SH-SY5Y (cell line): Measurements from ENCODE around the gene EXOC8.

ENCODE experiments used
- GATA2 ChIP-seq: IDR thresholded peaks from 2 replicates; pipeline ENCODE4 v1.6.1; 2011; ENCODE audit warnings: mild to moderate bottlenecking, low read depth, low read length
- GATA3 ChIP-seq: IDR thresholded peaks from 2 replicates; pipeline ENCODE4 v1.6.1; 2011; ENCODE audit warnings: low read depth, mild to moderate bottlenecking, low read length, moderate library complexity

The EXOC8 gene, protein sequence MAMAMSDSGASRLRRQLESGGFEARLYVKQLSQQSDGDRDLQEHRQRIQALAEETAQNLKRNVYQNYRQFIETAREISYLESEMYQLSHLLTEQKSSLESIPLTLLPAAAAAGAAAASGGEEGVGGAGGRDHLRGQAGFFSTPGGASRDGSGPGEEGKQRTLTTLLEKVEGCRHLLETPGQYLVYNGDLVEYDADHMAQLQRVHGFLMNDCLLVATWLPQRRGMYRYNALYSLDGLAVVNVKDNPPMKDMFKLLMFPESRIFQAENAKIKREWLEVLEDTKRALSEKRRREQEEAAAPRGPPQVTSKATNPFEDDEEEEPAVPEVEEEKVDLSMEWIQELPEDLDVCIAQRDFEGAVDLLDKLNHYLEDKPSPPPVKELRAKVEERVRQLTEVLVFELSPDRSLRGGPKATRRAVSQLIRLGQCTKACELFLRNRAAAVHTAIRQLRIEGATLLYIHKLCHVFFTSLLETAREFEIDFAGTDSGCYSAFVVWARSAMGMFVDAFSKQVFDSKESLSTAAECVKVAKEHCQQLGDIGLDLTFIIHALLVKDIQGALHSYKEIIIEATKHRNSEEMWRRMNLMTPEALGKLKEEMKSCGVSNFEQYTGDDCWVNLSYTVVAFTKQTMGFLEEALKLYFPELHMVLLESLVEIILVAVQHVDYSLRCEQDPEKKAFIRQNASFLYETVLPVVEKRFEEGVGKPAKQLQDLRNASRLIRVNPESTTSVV

DNA sequence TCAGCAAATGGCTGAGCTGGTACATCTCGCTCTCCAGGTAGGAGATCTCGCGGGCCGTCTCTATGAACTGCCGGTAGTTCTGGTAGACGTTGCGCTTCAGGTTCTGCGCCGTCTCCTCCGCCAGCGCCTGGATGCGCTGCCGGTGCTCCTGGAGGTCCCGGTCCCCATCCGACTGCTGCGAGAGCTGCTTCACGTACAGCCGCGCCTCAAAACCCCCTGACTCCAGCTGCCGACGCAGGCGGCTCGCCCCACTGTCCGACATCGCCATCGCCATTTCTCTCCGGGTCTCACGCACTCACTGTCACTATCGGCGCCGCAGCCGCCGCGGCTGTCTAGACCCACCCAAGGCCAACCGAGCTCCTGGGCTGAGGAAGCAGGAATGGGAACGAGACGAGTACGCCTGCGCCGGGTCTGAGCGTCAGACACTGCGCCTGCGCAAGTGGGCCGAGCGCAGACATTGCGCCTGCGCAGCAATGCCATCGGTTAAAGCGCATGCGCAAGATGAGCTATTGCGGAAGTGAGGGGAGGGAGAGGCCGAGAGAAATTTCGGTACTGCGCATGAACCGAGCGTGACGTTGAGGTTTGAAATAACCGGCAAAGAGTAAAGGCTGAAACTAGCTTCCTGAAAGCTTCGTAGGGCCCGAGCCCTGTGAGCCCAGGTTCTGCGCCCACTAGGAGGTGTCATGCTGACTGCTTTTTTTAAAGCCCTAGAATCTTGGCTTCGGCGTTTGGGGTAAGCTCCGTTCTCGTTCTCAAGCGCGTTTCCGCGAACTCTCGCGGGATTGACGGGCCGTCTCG, at the start of gene EXOC8:
Gene EXOC8, minus strand, starts transcription at position 381 of the 798 bp plus-strand sequence. Its CDS starts 107 bp downstream, at position 274.
- TF ChIP-seq GATA2 (no peak; the same call in 1 of the 2 replicates), GATA3 (no peak)

DNA sequence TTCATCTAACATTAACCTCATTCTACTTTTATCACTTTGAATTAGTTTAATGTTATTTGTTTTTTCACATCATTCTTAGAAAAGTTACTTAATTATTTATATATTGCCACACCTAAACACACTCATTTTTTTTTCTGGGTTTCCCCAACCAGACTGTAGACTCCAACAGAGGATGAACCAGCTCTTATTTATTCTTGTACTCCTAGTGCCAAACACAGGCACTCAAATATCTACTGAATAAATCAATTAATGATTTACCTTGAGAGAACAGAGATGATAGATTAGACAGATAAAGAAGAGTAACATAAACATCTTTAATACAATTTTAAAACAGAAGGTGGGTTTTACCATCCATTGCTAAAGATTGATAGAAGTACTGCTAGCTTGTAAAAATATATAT, 48.8 kb upstream of the EXOC8 start:
- TF ChIP-seq GATA2: no peak
- no peak for TF ChIP-seq GATA3

DNA sequence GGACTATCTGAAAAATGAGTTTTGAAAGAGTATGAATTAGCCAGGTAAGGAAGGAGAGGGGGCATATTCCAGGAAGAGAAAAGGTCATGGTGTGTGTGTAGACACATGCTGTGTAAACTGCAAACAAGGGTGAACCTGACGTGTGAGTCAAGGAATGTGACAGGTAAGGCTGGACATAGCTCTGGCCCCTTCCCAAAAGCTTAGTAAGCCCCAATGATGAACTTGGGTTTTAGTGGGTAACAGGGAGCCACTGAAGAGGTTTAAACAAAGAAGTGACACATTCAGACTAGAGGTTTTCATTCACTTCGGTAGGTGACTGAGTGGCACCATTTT, 47.7 kb upstream of the EXOC8 start:
- TF ChIP-seq GATA2 (no peak), GATA3 (no peak)

DNA sequence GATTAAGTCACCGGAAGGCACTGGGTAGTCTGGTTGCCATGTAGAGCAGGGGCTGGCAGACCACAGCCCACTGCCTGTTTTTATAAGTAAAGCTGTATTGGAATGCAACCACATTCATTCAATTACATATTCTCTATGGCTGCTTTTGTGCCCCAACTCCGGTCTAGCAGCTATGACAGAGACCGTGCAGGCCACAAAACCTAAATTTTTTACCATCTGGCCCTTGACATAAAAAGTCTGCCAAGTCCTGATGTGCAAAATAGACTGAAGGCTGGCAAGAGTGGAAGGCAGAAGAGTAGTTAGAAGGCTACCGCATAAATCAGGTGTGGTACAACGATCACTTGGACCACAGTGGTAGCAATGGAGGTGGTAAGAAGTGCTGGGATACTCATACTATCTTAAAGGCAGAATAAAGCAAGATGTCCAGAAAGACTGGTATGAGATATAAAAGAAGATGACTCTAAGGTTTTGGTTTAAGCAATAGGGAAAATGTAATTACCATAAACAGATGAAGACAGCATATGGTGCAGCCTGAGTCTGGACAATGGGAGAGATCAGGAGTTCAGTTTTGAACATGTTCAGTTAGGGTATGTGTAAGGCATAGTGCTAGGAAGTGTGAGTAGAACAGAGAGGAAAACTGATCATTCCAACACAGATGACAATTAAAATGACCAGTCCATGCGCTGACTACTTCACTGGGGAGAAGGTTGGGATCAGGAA, 47.2 kb upstream of the EXOC8 start:
- no peak for TF ChIP-seq GATA3
- TF ChIP-seq GATA2: no peak

DNA sequence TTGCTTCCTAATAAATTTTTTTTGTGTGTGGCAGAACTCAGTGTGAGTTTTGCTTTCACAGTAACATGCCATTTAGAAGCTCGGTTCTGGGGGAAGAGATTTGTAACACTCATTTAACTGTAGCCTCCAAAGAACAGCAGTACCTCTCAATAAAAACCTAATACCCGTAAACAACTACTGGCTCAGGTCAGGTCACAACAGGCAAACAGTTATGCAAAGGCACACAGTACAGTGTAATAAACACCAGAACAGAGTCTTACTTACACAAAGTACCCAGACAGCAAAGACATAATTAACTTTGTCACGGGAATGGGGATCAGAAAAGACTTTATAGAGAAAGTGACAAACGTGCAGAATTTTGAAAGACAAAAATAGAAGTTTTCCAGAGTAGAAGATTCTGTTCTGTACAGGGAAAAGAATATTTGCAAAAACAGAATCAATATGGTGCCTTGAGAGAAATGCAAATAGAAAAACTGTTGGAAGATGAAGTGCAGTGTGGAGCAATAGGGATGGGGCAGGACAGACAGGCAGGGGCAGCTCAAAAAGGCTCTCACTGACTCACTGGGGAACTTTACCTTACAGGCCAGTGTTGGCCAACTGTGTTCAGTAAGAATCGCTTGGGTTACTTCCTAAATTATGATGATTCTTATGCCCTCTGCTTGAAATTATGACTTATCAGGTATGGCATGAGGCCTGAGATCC, 45.7 kb upstream of the EXOC8 start:
- no peak for TF ChIP-seq GATA3
- TF ChIP-seq GATA2: no peak

DNA sequence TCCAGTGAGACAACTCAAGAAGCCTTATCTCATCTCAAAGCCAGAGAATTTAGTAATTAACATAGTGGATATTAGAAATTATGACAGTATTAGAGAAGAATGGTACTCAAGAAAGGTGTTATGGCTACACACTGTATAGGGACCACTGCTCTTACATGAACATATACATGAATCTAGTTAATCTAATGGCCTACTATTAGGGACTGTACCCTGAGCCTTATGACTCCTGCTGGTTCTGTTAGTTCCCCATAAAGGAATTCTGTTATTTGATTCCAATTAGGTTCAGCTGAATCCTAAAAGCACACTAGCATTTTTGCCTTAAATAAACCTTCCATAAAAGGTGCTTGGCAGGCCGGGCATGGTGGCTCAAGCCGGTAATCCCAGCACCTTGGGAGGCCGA, 44.8 kb upstream of the EXOC8 start:
- TF ChIP-seq GATA2: no peak

DNA sequence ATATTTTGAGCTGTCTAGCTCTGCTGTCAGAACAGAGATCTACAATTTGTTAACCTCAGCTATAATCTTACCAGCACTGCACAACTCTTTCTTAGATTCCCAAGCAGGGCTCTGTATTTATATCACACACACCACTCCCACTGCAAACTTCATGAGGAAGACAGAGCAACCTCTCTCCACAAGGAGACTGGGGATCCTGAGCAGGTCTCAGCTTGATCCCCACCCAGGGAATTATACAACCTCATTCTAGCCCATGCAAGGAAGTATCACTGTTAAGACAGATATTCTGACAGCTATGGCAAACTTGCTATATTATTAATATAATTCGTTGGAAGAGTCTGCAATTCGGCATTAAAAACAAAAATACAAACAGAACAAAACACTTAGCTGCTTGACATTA, 44.1 kb upstream of the EXOC8 start:
- TF ChIP-seq GATA2 (no peak), GATA3 (no peak)

DNA sequence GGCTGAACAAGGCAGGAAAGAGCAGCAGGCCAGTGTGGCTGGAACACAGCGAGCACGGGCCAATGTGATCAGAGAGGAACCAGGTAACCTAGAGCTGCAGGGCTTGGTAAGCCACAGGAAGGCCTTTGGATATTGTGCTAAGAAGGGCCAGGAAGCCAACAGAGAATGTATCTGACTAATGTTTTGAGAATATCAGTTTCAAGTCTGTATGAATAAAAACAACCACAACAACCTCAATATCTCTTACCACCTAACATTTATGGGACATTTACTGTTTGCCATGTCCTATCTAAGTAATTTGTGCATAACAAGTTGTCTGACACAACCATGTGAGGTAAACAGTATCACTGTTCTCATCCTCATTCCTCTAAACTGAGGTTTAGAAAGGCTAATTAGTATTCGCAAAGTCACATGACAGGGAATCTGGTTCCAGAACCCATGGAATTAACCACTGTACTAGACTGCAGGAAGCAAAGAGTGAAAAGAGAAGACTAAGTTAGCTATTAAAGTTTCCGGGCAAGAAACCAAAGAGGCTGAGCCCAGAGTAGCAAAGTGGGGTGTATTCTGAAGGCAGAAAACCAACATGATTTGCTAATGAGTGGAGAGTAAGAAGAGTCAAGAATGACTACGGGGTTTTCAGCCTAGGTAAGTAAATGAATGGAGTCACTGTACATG, 39.4 kb upstream of the EXOC8 start:
- TF ChIP-seq GATA3 (no peak), GATA2 (no peak)

DNA sequence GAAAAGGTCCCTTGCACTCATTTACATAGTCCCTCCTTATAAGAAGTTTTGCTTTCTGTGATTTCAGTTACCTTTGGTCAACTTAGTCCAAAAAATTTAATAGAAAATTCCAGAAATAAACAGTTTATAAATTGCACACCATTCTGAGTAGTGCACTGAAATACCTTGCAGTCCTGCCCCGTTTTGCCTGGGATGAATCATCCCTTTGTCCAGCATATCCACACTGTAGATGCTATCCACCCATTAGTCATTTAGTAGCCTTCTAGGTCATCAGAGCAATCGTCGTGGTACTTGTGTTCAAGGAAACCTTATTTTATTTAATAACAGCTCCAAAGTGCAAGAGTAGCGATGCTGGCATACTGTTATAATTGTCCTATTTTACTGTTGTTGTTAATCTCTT, 38.4 kb upstream of the EXOC8 start:
- TF ChIP-seq GATA3 (no peak), GATA2 (no peak)

DNA sequence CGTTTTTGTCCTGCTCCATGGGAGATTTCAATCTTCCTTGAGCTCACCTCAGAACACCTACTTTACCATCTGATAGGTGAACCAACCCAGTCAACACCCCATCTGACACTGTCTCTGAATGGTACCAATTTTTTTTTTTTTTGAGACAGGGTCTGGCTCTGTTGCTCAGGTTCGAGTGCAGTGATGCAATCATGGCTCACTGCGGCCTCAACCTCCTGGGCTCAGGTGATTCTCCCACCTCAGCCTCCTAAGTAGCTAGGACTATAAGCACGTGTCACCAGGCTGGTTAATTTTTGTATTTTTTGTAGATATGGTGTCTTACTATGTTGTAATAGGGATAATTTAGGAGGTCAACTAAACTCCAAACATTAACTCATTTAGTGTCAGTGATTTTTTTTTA, 36.7 kb upstream of the EXOC8 start:
- TF ChIP-seq GATA3 (no peak), GATA2 (no peak)

DNA sequence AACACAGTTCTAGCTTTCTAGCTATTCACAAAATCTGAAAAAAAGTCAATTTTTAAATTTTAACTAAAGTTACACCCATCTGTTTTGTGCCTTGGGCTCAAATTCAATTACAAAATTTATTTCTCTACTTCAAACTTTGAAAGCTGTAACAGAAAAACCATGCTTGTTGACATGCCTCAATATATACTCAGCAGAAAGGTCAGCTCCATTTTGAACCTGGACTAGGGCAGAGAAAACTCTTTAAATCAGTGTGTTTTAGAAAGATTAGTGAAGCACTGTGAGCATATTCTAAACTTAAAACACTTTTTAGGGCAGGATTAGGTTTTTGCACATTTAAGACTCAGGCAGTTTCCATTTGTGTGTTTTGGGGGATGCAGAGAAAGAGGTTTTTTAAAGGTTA, 34.8 kb upstream of the EXOC8 start:
- TF ChIP-seq GATA3 (no peak), GATA2 (no peak)

DNA sequence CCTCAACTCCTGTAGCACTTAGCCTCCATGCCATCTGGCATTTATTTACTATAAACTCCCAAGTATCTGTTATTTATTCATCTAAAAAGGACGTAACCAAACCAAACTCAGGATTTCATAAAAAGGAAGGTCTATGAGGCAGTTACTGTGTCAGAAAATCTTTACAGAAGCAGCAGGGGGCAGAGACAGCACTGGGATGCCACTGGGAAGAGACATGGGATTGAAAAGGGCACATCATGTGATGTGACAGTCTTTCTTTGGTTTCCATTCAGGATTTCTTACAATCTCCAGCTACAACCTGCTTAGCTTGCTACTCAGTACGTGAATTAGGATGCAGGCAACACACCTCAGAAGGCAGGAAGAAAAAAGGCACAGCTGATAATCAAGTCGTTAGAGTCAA, 31.6 kb upstream of the EXOC8 start:
- TF ChIP-seq GATA2: no peak
- no peak for TF ChIP-seq GATA3

DNA sequence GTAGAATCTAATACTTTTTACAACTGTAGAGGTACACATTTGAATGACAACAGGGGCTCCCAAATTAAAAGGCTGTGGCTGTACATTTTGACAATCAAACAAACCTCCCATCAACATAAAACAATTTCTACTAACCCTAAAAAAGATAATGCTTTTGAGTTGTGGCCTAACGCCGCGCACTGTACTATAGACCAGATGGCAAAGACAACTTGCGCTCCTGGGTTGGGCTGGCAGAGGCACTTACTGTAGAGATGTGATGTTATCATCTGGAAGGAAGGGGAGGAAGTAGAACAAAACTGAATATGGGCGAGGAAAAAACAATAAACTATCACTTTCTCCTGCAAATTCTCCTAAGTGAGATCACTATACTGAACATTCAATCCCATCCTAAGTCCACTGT, 26.5 kb upstream of the EXOC8 start:
- no peak for TF ChIP-seq GATA2
- TF ChIP-seq GATA3: no peak
